H1 (cell line): ENCODE data around the gene SLC7A5. TPM values are rescaled to one million over a fixed set of nuclear protein-coding genes. Genes with fewer than 3 reads are reported as not detected.

Experiments
- CTCF ChIA-PET: fragments of 300-600 bp; sonication (Branson Sonifier 250); formaldehyde crosslinking; loops from one replicate; lab custom pipeline; 2021; ENCODE audit not compliant: partially characterized antibody; lab: Charles Lee
- POLR2A ChIA-PET: fragments of 300-600 bp; sonication (Branson Sonifier 250); formaldehyde crosslinking; loops from one replicate; lab custom pipeline; 2021; ENCODE audit warnings: inconsistent platforms; ENCODE audit not compliant: partially characterized antibody; lab: Charles Lee
- DNase-seq, 2 experiments: peaks; one replicate each; pipeline versions ENCODE4 v3.0.0 to v3.0.0-alpha.2; 2010 to 2022; ENCODE audit warnings: low spot score in 2 of 2, low read depth in 1 of 2, mixed read lengths in 1 of 2
- FAIRE-seq: peaks from 2 replicates; lab custom pipeline; 2011; peaks lifted over from hg19 to GRCh38; lab: Jason Lieb, UNC
- H2AFZ ChIP-seq: 2 replicates; pipeline ENCODE4 v1.8.1; 2012; ENCODE audit warnings: low read length, inconsistent platforms
- H2AK5ac ChIP-seq: 2 replicates; pipeline ENCODE4 v1.6.1; 2013; ENCODE audit warnings: low read depth, low read length
- H2BK120ac ChIP-seq: replicated peaks from 2 replicates; pipeline ENCODE3; 2013; ENCODE audit warnings: low read depth, low read length, inconsistent platforms
- H2BK12ac ChIP-seq: 2 replicates; pipeline ENCODE4 v1.6.1; 2013; ENCODE audit warnings: low read depth, low read length
- H2BK15ac ChIP-seq: 2 replicates; pipeline ENCODE4 v1.6.1; 2013; ENCODE audit warnings: low read length
- H2BK20ac ChIP-seq: 2 replicates; pipeline ENCODE4 v1.6.1; 2013; ENCODE audit warnings: low read length
- H2BK5ac ChIP-seq: 2 replicates; pipeline ENCODE4 v1.6.1; 2013; ENCODE audit warnings: low read depth, low read length
- H3K14ac ChIP-seq: 2 replicates; pipeline ENCODE4 v1.6.1; 2013; ENCODE audit warnings: inconsistent platforms; ENCODE audit not compliant: insufficient read length
- H3K18ac ChIP-seq: 2 replicates; pipeline ENCODE4 v1.6.1; 2013; ENCODE audit warnings: low read length; ENCODE audit errors: extremely low read depth
- H3K23ac ChIP-seq: 2 replicates; pipeline ENCODE4 v1.6.1; 2013; ENCODE audit warnings: inconsistent platforms; ENCODE audit not compliant: insufficient read length
- H3K23me2 ChIP-seq: 2 replicates; pipeline ENCODE4 v1.6.1; 2013; ENCODE audit warnings: low read depth, low read length
- H3K27ac ChIP-seq: 2 replicates; pipeline ENCODE4 v1.6.1; 2011; ENCODE audit warnings: low read depth, low read length, inconsistent platforms
- H3K27me3 ChIP-seq, 4 experiments: replicated peaks in 1 of 4; 1 replicate in 1 of 4; 2 replicates in 3 of 4; pipeline versions ENCODE4 v1.6.1 to v1.8.1; 2011 to 2013; ENCODE audit warnings: low read length in 3 of 4, mild to moderate bottlenecking in 3 of 4, inconsistent platforms in 2 of 4, mixed read lengths in 2 of 4, moderate library complexity in 1 of 4; ENCODE audit not compliant: control insufficient read depth in 3 of 4, insufficient read depth in 3 of 4; ENCODE audit errors: extremely low read depth in 1 of 4
- H3K36me3 ChIP-seq, 4 experiments: 2 replicates each; pipeline versions ENCODE4 v1.6.1 to v1.8.1; 2011 to 2013; ENCODE audit warnings: mild to moderate bottlenecking in 4 of 4, low read length in 3 of 4, moderate library complexity in 2 of 4, control low read depth in 1 of 4, inconsistent platforms in 1 of 4; ENCODE audit not compliant: insufficient read depth in 4 of 4, control insufficient read depth in 2 of 4
- H3K4ac ChIP-seq: replicated peaks from 2 replicates; pipeline ENCODE3; 2013; ENCODE audit warnings: low read length, low read depth, mixed read lengths, inconsistent platforms; ENCODE audit not compliant: insufficient read length
- H3K4me1 ChIP-seq, 4 experiments: replicated peaks in 1 of 4; 1 replicate in 1 of 4; 2 replicates in 3 of 4; pipeline versions ENCODE4 v1.6.1 to v1.8.1; 2011 to 2013; ENCODE audit warnings: low read length in 3 of 4, inconsistent platforms in 2 of 4, mixed read lengths in 1 of 4; ENCODE audit not compliant: insufficient read depth in 4 of 4, control insufficient read depth in 3 of 4
- H3K4me2 ChIP-seq, 2 experiments: 2 replicates each; pipeline versions ENCODE4 v1.6.1 to v1.8.1; 2011 to 2013; ENCODE audit warnings: low read depth in 2 of 2, low read length in 2 of 2, control low read depth in 1 of 2, inconsistent platforms in 1 of 2, mild to moderate bottlenecking in 1 of 2; ENCODE audit not compliant: insufficient read depth in 1 of 2
- H3K4me3 ChIP-seq, 4 experiments: fragments of 200-600, 300-600 bp in 1 of 4; sonication (generic), shearing (Covaris generic), sonication (Bioruptor Twin) in 1 of 4; 2 replicates each; pipeline versions ENCODE4 v1.5.1 to v1.8.1; 2011 to 2016; ENCODE audit warnings: low read length in 4 of 4, low read depth in 3 of 4, control low read depth in 2 of 4, inconsistent platforms in 2 of 4, mild to moderate bottlenecking in 2 of 4, mixed read lengths in 1 of 4, moderate library complexity in 1 of 4; ENCODE audit not compliant: insufficient read depth in 2 of 4; ENCODE audit errors: extremely low read depth in 1 of 4
- H3K56ac ChIP-seq: replicated peaks from 2 replicates; pipeline ENCODE3; 2013; ENCODE audit warnings: low read depth, mild to moderate bottlenecking, mixed read lengths, low read length, inconsistent platforms; ENCODE audit not compliant: insufficient read length
- H3K79me1 ChIP-seq: 2 replicates; pipeline ENCODE4 v1.6.1; 2013; ENCODE audit warnings: low read depth, low read length, control low read depth
- H3K79me2 ChIP-seq, 2 experiments: 2 replicates each; pipeline versions ENCODE4 v1.6.1 to v1.8.1; 2012 to 2013; ENCODE audit warnings: low read length in 2 of 2, mild to moderate bottlenecking in 2 of 2, inconsistent platforms in 1 of 2; ENCODE audit not compliant: insufficient read depth in 2 of 2, control insufficient read depth in 1 of 2
- H3K9ac ChIP-seq, 4 experiments: replicated peaks in 1 of 4; 1 replicate in 1 of 4; 2 replicates in 3 of 4; pipeline versions ENCODE4 v1.6.1 to v1.8.1; 2011 to 2013; ENCODE audit warnings: low read depth in 3 of 4, low read length in 3 of 4, control low read depth in 2 of 4, mild to moderate bottlenecking in 2 of 4, moderate library complexity in 2 of 4, inconsistent platforms in 1 of 4; ENCODE audit errors: extremely low read depth in 1 of 4
- H3K9me3 ChIP-seq, 2 experiments: 2 replicates each; pipeline versions ENCODE4 v1.6.1 to v1.8.1; 2012 to 2013; ENCODE audit warnings: mild to moderate bottlenecking in 2 of 2, moderate library complexity in 2 of 2, control low read depth in 1 of 2, inconsistent platforms in 1 of 2, low read depth in 1 of 2, low read length in 1 of 2, mixed read lengths in 1 of 2; ENCODE audit not compliant: insufficient read depth in 2 of 2
- H4K20me1 ChIP-seq, 2 experiments: replicated peaks in 1 of 2; 2 replicates each; pipeline versions ENCODE3 to v1.8.1; 2011 to 2013; ENCODE audit warnings: inconsistent platforms in 2 of 2, low read length in 2 of 2, mild to moderate bottlenecking in 1 of 2; ENCODE audit not compliant: insufficient read depth in 2 of 2, control insufficient read depth in 1 of 2
- H4K5ac ChIP-seq: 2 replicates; pipeline ENCODE4 v1.6.1; 2013; ENCODE audit warnings: low read length, low read depth, mixed read lengths, inconsistent platforms; ENCODE audit not compliant: insufficient read length
- H4K8ac ChIP-seq: 2 replicates; pipeline ENCODE4 v1.8.0; 2013; ENCODE audit warnings: mild to moderate bottlenecking, moderate library complexity, low read length, inconsistent platforms; ENCODE audit not compliant: insufficient read depth; ENCODE audit errors: extremely low read depth
- H4K91ac ChIP-seq: replicated peaks from 2 replicates; pipeline ENCODE3; 2013; ENCODE audit warnings: low read length, mixed read lengths, inconsistent platforms; ENCODE audit not compliant: insufficient read length
- BCL11A ChIP-seq, 2 experiments: IDR thresholded peaks; one replicate each; pipeline ENCODE4 v1.6.1; 2011; ENCODE audit warnings: low read depth in 2 of 2, low read length in 2 of 2, mild to moderate bottlenecking in 2 of 2
- CBX8 ChIP-seq: fragments of 300-800, 300-1000 bp; sonication (generic); IDR thresholded peaks from 2 replicates; pipeline ENCODE4 v1.7.1; 2016; ENCODE audit warnings: low read depth, low read length, borderline replicate concordance
- CEBPB ChIP-seq: IDR thresholded peaks from 2 replicates; pipeline ENCODE4 v1.6.1; 2012; ENCODE audit warnings: low read depth, low read length
- NANOG ChIP-seq: IDR thresholded peaks from 2 replicates; pipeline ENCODE4 v1.6.1; 2011; ENCODE audit warnings: low read length, low read depth, mild to moderate bottlenecking, inconsistent platforms; ENCODE audit not compliant: insufficient read depth, poor library complexity, severe bottlenecking
- SIN3A ChIP-seq, 2 experiments: IDR thresholded peaks in 1 of 2; conservative IDR thresholded peaks in 1 of 2; 2 replicates each; pipeline ENCODE4 v1.6.1; 2011 to 2012; ENCODE audit warnings: low read length in 2 of 2, improper control_type of control experiment in 1 of 2, low read depth in 1 of 2, mild to moderate bottlenecking in 1 of 2
- SIRT6 ChIP-seq: IDR thresholded peaks from one replicate; pipeline ENCODE4 v1.7.1; 2012; ENCODE audit warnings: low read length, inconsistent platforms
- SIX5 ChIP-seq: IDR thresholded peaks from 2 replicates; pipeline ENCODE4 v1.6.1; 2011; ENCODE audit warnings: mild to moderate bottlenecking, low read depth, low read length
- SP1 ChIP-seq: IDR thresholded peaks from 2 replicates; pipeline ENCODE4 v1.6.1; 2011; ENCODE audit warnings: low read depth, low read length
- SUZ12 ChIP-seq: fragments of 200-600 bp; sonication (generic); IDR thresholded peaks from 2 replicates; pipeline ENCODE4 v1.6.1; 2012; ENCODE audit warnings: mild to moderate bottlenecking, inconsistent platforms, low read length, moderate library complexity, mixed read lengths
- TCF12 ChIP-seq: IDR thresholded peaks from 2 replicates; pipeline ENCODE4 v1.6.1; 2011; ENCODE audit warnings: low read depth, mild to moderate bottlenecking, low read length
- WGBS, 2 experiments: shearing (Covaris generic) in 1 of 2; methylation state at CpG; one replicate each; pipeline versions ENCODE4 v1.1.6 to v1.1.7; 2013 to 2015; ENCODE audit warnings: low lambda C conversion rate in 2 of 2, mixed read lengths in 2 of 2, inconsistent platforms in 1 of 2, low coverage in 1 of 2, missing lambda C conversion rate in 1 of 2; ENCODE audit not compliant: insufficient replicate concordance in 2 of 2, insufficient coverage in 1 of 2, insufficient read length in 1 of 2; ENCODE audit errors: extremely low coverage in 1 of 2, missing lambda C conversion rate in 1 of 2; 5-methylcytosine and 5-hydroxymethylcytosine counted together
- polyA plus RNA-seq, 7 experiments: library from polyadenylated mRNA; depleted of rRNA in 3 of 7; stranded (reverse) in 5 of 7; unstranded in 2 of 7; fragments of >200 nt in 5 of 7; fragments of 200-250 nt in 2 of 7; gene quantifications; 1 replicate in 5 of 7; 2 replicates in 1 of 7; 4 replicates in 1 of 7; pipeline versions ENCODE4 v1.2.1 to v1.2.3, GENCODE V29; 2011 to 2013; ENCODE audit warnings: missing spikeins in 2 of 7, mixed read lengths in 2 of 7
- total RNA-seq: library from RNA; stranded (reverse); fragmentation: NEBNext Ultra II Directional; extraction: Animal tissue kit (Norgen Biotek cat#: 25700); gene quantifications from 2 replicates; pipeline ENCODE4 v1.2.1, GENCODE V29; 2021

Gene SLC7A5
- total and polyA plus RNA-seq, 2 of the 8 experiments (the other 6 are each of a cell fraction or from before 2014, with no cell fraction given) = 68.2 to 341 TPM

DNA sequence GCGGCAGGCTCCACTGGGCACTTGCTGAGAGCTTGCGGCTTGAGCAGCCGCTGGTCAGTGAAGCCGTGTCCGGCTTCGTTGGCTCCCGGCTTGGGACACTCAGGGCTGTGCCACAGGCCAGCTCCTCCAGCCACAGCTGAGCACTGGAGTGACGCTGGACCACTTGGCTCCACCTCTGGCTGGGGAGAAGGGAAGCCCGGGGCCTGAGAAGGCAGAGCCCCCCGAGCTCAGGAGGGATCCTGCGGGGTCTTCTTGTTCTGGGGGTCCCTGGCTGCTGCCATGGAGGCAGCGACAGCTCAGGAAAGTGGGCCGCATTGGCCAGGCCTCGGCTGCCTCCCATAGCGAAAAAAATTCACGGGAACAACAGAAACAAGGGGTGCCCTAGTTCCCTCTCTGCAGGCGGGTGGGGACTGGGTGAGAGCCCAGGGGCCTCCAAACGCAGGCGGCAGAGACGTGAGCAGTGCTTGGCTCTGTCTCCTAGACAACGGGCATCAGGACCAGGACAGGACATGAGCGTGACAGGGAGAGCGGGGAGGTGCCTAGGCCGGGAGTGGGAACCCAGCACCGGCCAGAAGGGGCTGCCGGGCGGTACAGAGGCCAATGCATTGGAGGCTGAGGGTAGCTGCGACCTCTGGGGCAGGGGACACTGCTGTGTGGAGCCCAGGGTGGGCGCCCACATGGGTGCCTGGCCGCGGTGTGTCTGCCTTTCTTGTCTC is 37.7 kb downstream of the SLC7A5 start:
- POLR2A ChIA-PET = interaction anchor here (0.7 to 4.7 kb wide), 12 partner anchors 8 to 55 kb away, joined by 3 to 22 read pairs (median 13); partner anchors contain the start of gene SLC7A5
- Histone ChIP-seq H3K14ac (no peak overlapping the region), H3K27ac (no peak overlapping the region), H3K79me1 (no peaks in the 10 kb centered on the region; the same call in none of the 2 replicates), H3K18ac (no peak overlapping the region), H3K9me3 (no peaks in the 10 kb centered on the region), H3K4me3 (no peak overlapping the region), H2BK12ac (no peak overlapping the region), H3K9ac (no peak overlapping the region; a peak in 1 of 7 replicates), H2BK15ac (no peak overlapping the region), H3K36me3 (peaks cover 5 to 50% (median 26%) of the 10 kb centered on the region in 4 experiments; a peak in 6 of 8 replicates), H3K56ac (no peak overlapping the region)
- FAIRE-seq (no peak), DNase-seq (no peak)
- CTCF ChIA-PET = interaction anchor here (0.6 to 3.2 kb wide), 13 partner anchors 8 to 968 kb away, joined by 3 to 24 read pairs (median 6); no protein-coding TSS in a partner anchor
- TF ChIP-seq BCL11A (IDR thresholded peaks at IDR 0.05; ENCODE audit: low read depth in 2 of 2, low read length in 2 of 2) = no peak
- TF ChIP-seq SP1 = peak; percentile 77; the same call in 1 of the 2 replicates
- TF ChIP-seq SIN3A (conservative IDR thresholded peaks at IDR 0.05 in 1 of 2, IDR thresholded peaks at IDR 0.05 in 1 of 2; ENCODE audit: low read depth in 1 of 2, low read length in 2 of 2) = peak in 1 of 2 experiments; percentile 38; a peak in 1 of 4 replicates
- TF ChIP-seq TCF12 = no peak
- no peak for TF ChIP-seq CEBPB
- TF ChIP-seq CBX8 = no peak
- TF ChIP-seq NANOG = no peak
- TF ChIP-seq SIRT6 = no peak
- no peak for TF ChIP-seq SUZ12
- no peak for TF ChIP-seq SIX5
- TF ChIP-seq, all 59 proteins: peak for 2
- H3K4me2 ChIP-seq = no peak overlapping the region
- H2AFZ ChIP-seq = no peak overlapping the region
- no peak overlapping the region for H2BK120ac ChIP-seq
- 95% methylated on average over 24 of the region's 31 CpGs; no CpG with 5 or more reads in 1 of the 2 experiments for WGBS, 2 experiments
- H4K5ac ChIP-seq = no peak overlapping the region
- H3K4ac ChIP-seq = no peak overlapping the region
- H4K20me1 ChIP-seq = peaks cover 1 to 3% of the 10 kb centered on the region in 2 experiments
- no peaks in the 10 kb centered on the region for H3K23me2 ChIP-seq
- H2AK5ac ChIP-seq = no peak overlapping the region
- no peak overlapping the region for H2BK5ac ChIP-seq
- H3K27me3 ChIP-seq = no peaks in the 10 kb centered on the region
- H2BK20ac ChIP-seq = no peak overlapping the region
- no peaks in the 10 kb centered on the region for H3K79me2 ChIP-seq
- H4K91ac ChIP-seq = no peak overlapping the region
- peaks cover 0 to 26% (median 15%) of the 10 kb centered on the region in 4 experiments; a peak in 6 of 7 replicates for H3K4me1 ChIP-seq
- H4K8ac ChIP-seq = 0 out of 2 replicates have a peak overlapping the region, but pooled peaks have one; percentile 59
- no peak overlapping the region for H3K23ac ChIP-seq
